HEK293 (cell line): ENCODE measurements around the gene MTERF4.

Experiments
- CTCF ChIA-PET: fragments of 350-600 bp; formaldehyde crosslinking; extraction: SDS; loops from one replicate; lab custom pipeline; 2021; ENCODE audit warnings: antibody characterized with exemption; lab: Yijun Ruan, JAX
- POLR2A ChIA-PET: fragments of 300-600 bp; formaldehyde crosslinking; extraction: SDS; loops from one replicate; lab custom pipeline; 2020; ENCODE audit warnings: antibody characterized with exemption, inconsistent platforms; lab: Yijun Ruan, JAX
- H3K27ac ChIP-seq: fragments of 200-500 bp; sonication (Bioruptor generic); 2 replicates; pipeline ENCODE4 v1.5.1; 2014; ENCODE audit warnings: low read depth, low read length, control low read depth, inconsistent platforms; ENCODE audit errors: extremely low read depth
- H3K36me3 ChIP-seq, 2 experiments: fragments of 200-500 bp in 1 of 2; sonication (Bioruptor generic) in 1 of 2; 1 replicate in 1 of 2; 2 replicates in 1 of 2; pipeline ENCODE4 v1.5.1; 2014 to 2017; ENCODE audit warnings: inconsistent platforms in 2 of 2, low read length in 2 of 2; ENCODE audit not compliant: control insufficient read depth in 2 of 2, insufficient read depth in 1 of 2
- H3K4me1 ChIP-seq: fragments of 200-500 bp; sonication (Bioruptor generic); 2 replicates; pipeline ENCODE4 v1.5.1; 2014; ENCODE audit warnings: mild to moderate bottlenecking, low read length, inconsistent platforms; ENCODE audit not compliant: control insufficient read depth, insufficient read depth
- H3K4me3 ChIP-seq: 2 replicates; pipeline ENCODE4 v1.5.1; 2011; ENCODE audit warnings: low read depth, mild to moderate bottlenecking, control low read depth, low read length, moderate library complexity
- H3K9me3 ChIP-seq: fragments of 200-500 bp; sonication (Bioruptor generic); 2 replicates; pipeline ENCODE4 v1.5.1; 2014; ENCODE audit warnings: low read depth, low read length, inconsistent platforms; ENCODE audit not compliant: control insufficient read depth, insufficient read depth
- HIC1 ChIP-seq: fragments of 450-650 bp; formaldehyde crosslinking; IDR thresholded peaks from 2 replicates; pipeline ENCODE4 v1.5.1; 2016; ENCODE audit warnings: missing biosample characterization, missing genetic modification characterization
- ZBTB21 ChIP-seq: fragments of 450-650 bp; formaldehyde crosslinking; IDR thresholded peaks from 2 replicates; pipeline ENCODE4 v1.5.1; 2017; ENCODE audit warnings: missing biosample characterization, missing genetic modification characterization
- ZNF132 ChIP-seq: fragments of 450-650 bp; formaldehyde crosslinking; IDR thresholded peaks from 2 replicates; pipeline ENCODE4 v1.5.1; 2017; ENCODE audit warnings: missing biosample characterization, missing genetic modification characterization, borderline replicate concordance
- ZNF16 ChIP-seq: fragments of 450-650 bp; formaldehyde crosslinking; IDR thresholded peaks from 2 replicates; pipeline ENCODE4 v1.5.1; 2016; ENCODE audit warnings: low read depth, missing biosample characterization, missing genetic modification characterization
- ZNF221 ChIP-seq: fragments of 450-650 bp; formaldehyde crosslinking; IDR thresholded peaks from 2 replicates; pipeline ENCODE4 v1.5.1; 2017; ENCODE audit warnings: missing biosample characterization, missing genetic modification characterization, borderline replicate concordance
- ZNF354C ChIP-seq: fragments of 450-650 bp; formaldehyde crosslinking; IDR thresholded peaks from 2 replicates; pipeline ENCODE4 v1.5.1; 2016; ENCODE audit warnings: missing biosample characterization, missing genetic modification characterization, low read depth, borderline replicate concordance
- ZNF658 ChIP-seq: fragments of 450-650 bp; formaldehyde crosslinking; IDR thresholded peaks from 2 replicates; pipeline ENCODE4; 2016; ENCODE audit warnings: missing biosample characterization, missing genetic modification characterization
- ZNF692 ChIP-seq: fragments of 450-650 bp; formaldehyde crosslinking; IDR thresholded peaks from 2 replicates; pipeline ENCODE4 v1.5.1; 2016; ENCODE audit warnings: missing biosample characterization, missing genetic modification characterization
- ZNF785 ChIP-seq: fragments of 450-650 bp; formaldehyde crosslinking; IDR thresholded peaks from 2 replicates; pipeline ENCODE4 v1.5.1; 2016; ENCODE audit warnings: missing biosample characterization, missing genetic modification characterization
- ZXDB ChIP-seq: fragments of 450-650 bp; formaldehyde crosslinking; IDR thresholded peaks from 2 replicates; pipeline ENCODE4 v1.5.1; 2016; ENCODE audit warnings: missing biosample characterization, missing genetic modification characterization
- TF ChIP-seq, protein P1 (sequence below): fragments of 450-650 bp; formaldehyde crosslinking; IDR thresholded peaks from 2 replicates; pipeline ENCODE4 v1.5.1; 2016; ENCODE audit warnings: missing biosample characterization, missing genetic modification characterization
- TF ChIP-seq, protein P2 (sequence below): fragments of 450-650 bp; formaldehyde crosslinking; IDR thresholded peaks from 2 replicates; pipeline ENCODE4; 2016; ENCODE audit warnings: missing biosample characterization, missing genetic modification characterization
- TF ChIP-seq, protein P3 (sequence below): IDR thresholded peaks from 2 replicates; pipeline ENCODE4 v1.6.1; 2011; ENCODE audit warnings: mild to moderate bottlenecking, low read depth, low read length, borderline replicate concordance
- TF ChIP-seq, protein P4 (sequence below): fragments of 450-650 bp; formaldehyde crosslinking; IDR thresholded peaks from 2 replicates; pipeline ENCODE4 v1.5.1; 2016; ENCODE audit warnings: missing biosample characterization, missing genetic modification characterization
- TF ChIP-seq, protein P5 (sequence below): fragments of 450-650 bp; formaldehyde crosslinking; IDR thresholded peaks from 2 replicates; pipeline ENCODE4 v1.5.1; 2016; ENCODE audit warnings: missing biosample characterization, missing genetic modification characterization

The MTERF4 gene

GRCh38 chr2:241112592-241112991 is 10.5 kb upstream of the MTERF4 start:
- Histone ChIP-seq H3K36me3 (peaks cover 5 to 75% of the 10 kb centered on the region in 2 experiments; a peak in 2 of 3 replicates), H3K9me3 (no peaks in the 10 kb centered on the region), H3K4me3 (no peak overlapping the region), H3K4me1 (no peaks in the 10 kb centered on the region), H3K27ac (no peak overlapping the region)
- CTCF ChIA-PET: no interaction called here
- TF ChIP-seq ZXDB: no peak
- TF ChIP-seq, protein P1, sequence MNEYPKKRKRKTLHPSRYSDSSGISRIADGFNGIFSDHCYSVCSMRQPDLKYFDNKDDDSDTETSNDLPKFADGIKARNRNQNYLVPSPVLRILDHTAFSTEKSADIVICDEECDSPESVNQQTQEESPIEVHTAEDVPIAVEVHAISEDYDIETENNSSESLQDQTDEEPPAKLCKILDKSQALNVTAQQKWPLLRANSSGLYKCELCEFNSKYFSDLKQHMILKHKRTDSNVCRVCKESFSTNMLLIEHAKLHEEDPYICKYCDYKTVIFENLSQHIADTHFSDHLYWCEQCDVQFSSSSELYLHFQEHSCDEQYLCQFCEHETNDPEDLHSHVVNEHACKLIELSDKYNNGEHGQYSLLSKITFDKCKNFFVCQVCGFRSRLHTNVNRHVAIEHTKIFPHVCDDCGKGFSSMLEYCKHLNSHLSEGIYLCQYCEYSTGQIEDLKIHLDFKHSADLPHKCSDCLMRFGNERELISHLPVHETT (tag by site-specific recombination): no peak
- POLR2A ChIA-PET: interaction anchor here (1.0 kb wide), 1 partner anchor 85 kb away, joined by 7 read pairs; no protein-coding TSS in a partner anchor

GRCh38 chr2:241112046-241112445 is 10.0 kb upstream of the MTERF4 start:
- POLR2A ChIA-PET: interaction anchor here (1.0 kb wide), 1 partner anchor 86 kb away, joined by 7 read pairs; no protein-coding TSS in a partner anchor
- no peaks in the 10 kb centered on the region for H3K4me1 ChIP-seq
- no peak overlapping the region for H3K4me3 ChIP-seq
- H3K9me3 ChIP-seq: no peaks in the 10 kb centered on the region
- peaks cover 5 to 77% of the 10 kb centered on the region in 2 experiments; a peak in 2 of 3 replicates for H3K36me3 ChIP-seq
- CTCF ChIA-PET: no interaction called here
- TF ChIP-seq ZNF354C: no peak
- TF ChIP-seq ZNF658 (tag by site-specific recombination): no peak
- no peak for TF ChIP-seq HIC1 (tag by site-specific recombination)
- TF ChIP-seq, protein P2, sequence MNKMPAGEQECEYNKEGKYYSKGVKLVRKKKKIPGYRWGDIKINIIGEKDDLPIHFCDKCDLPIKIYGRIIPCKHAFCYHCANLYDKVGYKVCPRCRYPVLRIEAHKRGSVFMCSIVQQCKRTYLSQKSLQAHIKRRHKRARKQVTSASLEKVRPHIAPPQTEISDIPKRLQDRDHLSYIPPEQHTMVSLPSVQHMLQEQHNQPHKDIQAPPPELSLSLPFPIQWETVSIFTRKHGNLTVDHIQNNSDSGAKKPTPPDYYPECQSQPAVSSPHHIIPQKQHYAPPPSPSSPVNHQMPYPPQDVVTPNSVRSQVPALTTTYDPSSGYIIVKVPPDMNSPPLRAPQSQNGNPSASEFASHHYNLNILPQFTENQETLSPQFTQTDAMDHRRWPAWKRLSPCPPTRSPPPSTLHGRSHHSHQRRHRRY (tag by site-specific recombination): no peak
- no peak for TF ChIP-seq ZNF221 (tag by site-specific recombination)
- no peak for TF ChIP-seq ZNF132 (tag by site-specific recombination)
- TF ChIP-seq, protein P3, sequence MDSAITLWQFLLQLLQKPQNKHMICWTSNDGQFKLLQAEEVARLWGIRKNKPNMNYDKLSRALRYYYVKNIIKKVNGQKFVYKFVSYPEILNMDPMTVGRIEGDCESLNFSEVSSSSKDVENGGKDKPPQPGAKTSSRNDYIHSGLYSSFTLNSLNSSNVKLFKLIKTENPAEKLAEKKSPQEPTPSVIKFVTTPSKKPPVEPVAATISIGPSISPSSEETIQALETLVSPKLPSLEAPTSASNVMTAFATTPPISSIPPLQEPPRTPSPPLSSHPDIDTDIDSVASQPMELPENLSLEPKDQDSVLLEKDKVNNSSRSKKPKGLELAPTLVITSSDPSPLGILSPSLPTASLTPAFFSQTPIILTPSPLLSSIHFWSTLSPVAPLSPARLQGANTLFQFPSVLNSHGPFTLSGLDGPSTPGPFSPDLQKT: no peak
- no peak for TF ChIP-seq ZBTB21
- TF ChIP-seq, protein P4, sequence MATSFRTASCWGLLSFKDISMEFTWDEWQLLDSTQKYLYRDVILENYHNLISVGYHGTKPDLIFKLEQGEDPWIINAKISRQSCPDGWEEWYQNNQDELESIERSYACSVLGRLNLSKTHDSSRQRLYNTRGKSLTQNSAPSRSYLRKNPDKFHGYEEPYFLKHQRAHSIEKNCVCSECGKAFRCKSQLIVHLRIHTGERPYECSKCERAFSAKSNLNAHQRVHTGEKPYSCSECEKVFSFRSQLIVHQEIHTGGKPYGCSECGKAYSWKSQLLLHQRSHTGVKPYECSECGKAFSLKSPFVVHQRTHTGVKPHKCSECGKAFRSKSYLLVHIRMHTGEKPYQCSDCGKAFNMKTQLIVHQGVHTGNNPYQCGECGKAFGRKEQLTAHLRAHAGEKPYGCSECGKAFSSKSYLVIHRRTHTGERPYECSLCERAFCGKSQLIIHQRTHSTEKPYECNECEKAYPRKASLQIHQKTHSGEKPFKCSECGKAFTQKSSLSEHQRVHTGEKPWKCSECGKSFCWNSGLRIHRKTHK (tag by site-specific recombination): no peak
- TF ChIP-seq ZNF692: no peak
- no peak for TF ChIP-seq ZNF785 (tag by site-specific recombination)
- no peak for TF ChIP-seq ZNF16
- TF ChIP-seq, protein P5, sequence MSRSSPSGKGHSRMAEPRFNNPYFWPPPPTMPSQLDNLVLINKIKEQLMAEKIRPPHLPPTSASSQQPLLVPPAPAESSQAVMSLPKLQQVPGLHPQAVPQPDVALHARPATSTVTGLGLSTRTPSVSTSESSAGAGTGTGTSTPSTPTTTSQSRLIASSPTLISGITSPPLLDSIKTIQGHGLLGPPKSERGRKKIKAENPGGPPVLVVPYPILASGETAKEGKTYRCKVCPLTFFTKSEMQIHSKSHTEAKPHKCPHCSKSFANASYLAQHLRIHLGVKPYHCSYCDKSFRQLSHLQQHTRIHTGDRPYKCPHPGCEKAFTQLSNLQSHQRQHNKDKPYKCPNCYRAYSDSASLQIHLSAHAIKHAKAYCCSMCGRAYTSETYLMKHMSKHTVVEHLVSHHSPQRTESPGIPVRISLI (tag by site-specific recombination): no peak
- no peak overlapping the region for H3K27ac ChIP-seq
